H1 (cell line): ENCODE measurements around the gene MBOAT2. TPM values are rescaled to one million over a fixed set of nuclear protein-coding genes. Genes with fewer than 3 reads are reported as not detected.

ENCODE experiments used
- CTCF ChIA-PET: fragments of 300-600 bp; sonication (Branson Sonifier 250); formaldehyde crosslinking; loops from one replicate; lab custom pipeline; 2021; ENCODE audit not compliant: partially characterized antibody; lab: Charles Lee
- POLR2A ChIA-PET: fragments of 300-600 bp; sonication (Branson Sonifier 250); formaldehyde crosslinking; loops from one replicate; lab custom pipeline; 2021; ENCODE audit warnings: inconsistent platforms; ENCODE audit not compliant: partially characterized antibody; lab: Charles Lee
- DNase-seq, 2 experiments: peaks; one replicate each; pipeline versions ENCODE4 v3.0.0 to v3.0.0-alpha.2; 2010 to 2022; ENCODE audit warnings: low spot score in 2 of 2, low read depth in 1 of 2, mixed read lengths in 1 of 2
- FAIRE-seq: peaks from 2 replicates; lab custom pipeline; 2011; peaks lifted over from hg19 to GRCh38; lab: Jason Lieb, UNC
- H2AFZ ChIP-seq: 2 replicates; pipeline ENCODE4 v1.8.1; 2012; ENCODE audit warnings: low read length, inconsistent platforms
- H2AK5ac ChIP-seq: 2 replicates; pipeline ENCODE4 v1.6.1; 2013; ENCODE audit warnings: low read depth, low read length
- H2BK120ac ChIP-seq: replicated peaks from 2 replicates; pipeline ENCODE3; 2013; ENCODE audit warnings: low read depth, low read length, inconsistent platforms
- H2BK12ac ChIP-seq: 2 replicates; pipeline ENCODE4 v1.6.1; 2013; ENCODE audit warnings: low read depth, low read length
- H2BK15ac ChIP-seq: 2 replicates; pipeline ENCODE4 v1.6.1; 2013; ENCODE audit warnings: low read length
- H2BK20ac ChIP-seq: 2 replicates; pipeline ENCODE4 v1.6.1; 2013; ENCODE audit warnings: low read length
- H2BK5ac ChIP-seq: 2 replicates; pipeline ENCODE4 v1.6.1; 2013; ENCODE audit warnings: low read depth, low read length
- H3K14ac ChIP-seq: 2 replicates; pipeline ENCODE4 v1.6.1; 2013; ENCODE audit warnings: inconsistent platforms; ENCODE audit not compliant: insufficient read length
- H3K18ac ChIP-seq: 2 replicates; pipeline ENCODE4 v1.6.1; 2013; ENCODE audit warnings: low read length; ENCODE audit errors: extremely low read depth
- H3K23ac ChIP-seq: 2 replicates; pipeline ENCODE4 v1.6.1; 2013; ENCODE audit warnings: inconsistent platforms; ENCODE audit not compliant: insufficient read length
- H3K23me2 ChIP-seq: 2 replicates; pipeline ENCODE4 v1.6.1; 2013; ENCODE audit warnings: low read depth, low read length
- H3K27ac ChIP-seq: 2 replicates; pipeline ENCODE4 v1.6.1; 2011; ENCODE audit warnings: low read depth, low read length, inconsistent platforms
- H3K27me3 ChIP-seq, 4 experiments: replicated peaks in 1 of 4; 1 replicate in 1 of 4; 2 replicates in 3 of 4; pipeline versions ENCODE4 v1.6.1 to v1.8.1; 2011 to 2013; ENCODE audit warnings: low read length in 3 of 4, mild to moderate bottlenecking in 3 of 4, inconsistent platforms in 2 of 4, mixed read lengths in 2 of 4, moderate library complexity in 1 of 4; ENCODE audit not compliant: control insufficient read depth in 3 of 4, insufficient read depth in 3 of 4; ENCODE audit errors: extremely low read depth in 1 of 4
- H3K36me3 ChIP-seq, 4 experiments: 2 replicates each; pipeline versions ENCODE4 v1.6.1 to v1.8.1; 2011 to 2013; ENCODE audit warnings: mild to moderate bottlenecking in 4 of 4, low read length in 3 of 4, moderate library complexity in 2 of 4, control low read depth in 1 of 4, inconsistent platforms in 1 of 4; ENCODE audit not compliant: insufficient read depth in 4 of 4, control insufficient read depth in 2 of 4
- H3K4ac ChIP-seq: replicated peaks from 2 replicates; pipeline ENCODE3; 2013; ENCODE audit warnings: low read length, low read depth, mixed read lengths, inconsistent platforms; ENCODE audit not compliant: insufficient read length
- H3K4me1 ChIP-seq, 4 experiments: replicated peaks in 1 of 4; 1 replicate in 1 of 4; 2 replicates in 3 of 4; pipeline versions ENCODE4 v1.6.1 to v1.8.1; 2011 to 2013; ENCODE audit warnings: low read length in 3 of 4, inconsistent platforms in 2 of 4, mixed read lengths in 1 of 4; ENCODE audit not compliant: insufficient read depth in 4 of 4, control insufficient read depth in 3 of 4
- H3K4me2 ChIP-seq, 2 experiments: 2 replicates each; pipeline versions ENCODE4 v1.6.1 to v1.8.1; 2011 to 2013; ENCODE audit warnings: low read depth in 2 of 2, low read length in 2 of 2, control low read depth in 1 of 2, inconsistent platforms in 1 of 2, mild to moderate bottlenecking in 1 of 2; ENCODE audit not compliant: insufficient read depth in 1 of 2
- H3K4me3 ChIP-seq, 4 experiments: fragments of 200-600, 300-600 bp in 1 of 4; sonication (generic), shearing (Covaris generic), sonication (Bioruptor Twin) in 1 of 4; 2 replicates each; pipeline versions ENCODE4 v1.5.1 to v1.8.1; 2011 to 2016; ENCODE audit warnings: low read length in 4 of 4, low read depth in 3 of 4, control low read depth in 2 of 4, inconsistent platforms in 2 of 4, mild to moderate bottlenecking in 2 of 4, mixed read lengths in 1 of 4, moderate library complexity in 1 of 4; ENCODE audit not compliant: insufficient read depth in 2 of 4; ENCODE audit errors: extremely low read depth in 1 of 4
- H3K56ac ChIP-seq: replicated peaks from 2 replicates; pipeline ENCODE3; 2013; ENCODE audit warnings: low read depth, mild to moderate bottlenecking, mixed read lengths, low read length, inconsistent platforms; ENCODE audit not compliant: insufficient read length
- H3K79me1 ChIP-seq: 2 replicates; pipeline ENCODE4 v1.6.1; 2013; ENCODE audit warnings: low read depth, low read length, control low read depth
- H3K79me2 ChIP-seq, 2 experiments: 2 replicates each; pipeline versions ENCODE4 v1.6.1 to v1.8.1; 2012 to 2013; ENCODE audit warnings: low read length in 2 of 2, mild to moderate bottlenecking in 2 of 2, inconsistent platforms in 1 of 2; ENCODE audit not compliant: insufficient read depth in 2 of 2, control insufficient read depth in 1 of 2
- H3K9ac ChIP-seq, 4 experiments: replicated peaks in 1 of 4; 1 replicate in 1 of 4; 2 replicates in 3 of 4; pipeline versions ENCODE4 v1.6.1 to v1.8.1; 2011 to 2013; ENCODE audit warnings: low read depth in 3 of 4, low read length in 3 of 4, control low read depth in 2 of 4, mild to moderate bottlenecking in 2 of 4, moderate library complexity in 2 of 4, inconsistent platforms in 1 of 4; ENCODE audit errors: extremely low read depth in 1 of 4
- H3K9me3 ChIP-seq, 2 experiments: 2 replicates each; pipeline versions ENCODE4 v1.6.1 to v1.8.1; 2012 to 2013; ENCODE audit warnings: mild to moderate bottlenecking in 2 of 2, moderate library complexity in 2 of 2, control low read depth in 1 of 2, inconsistent platforms in 1 of 2, low read depth in 1 of 2, low read length in 1 of 2, mixed read lengths in 1 of 2; ENCODE audit not compliant: insufficient read depth in 2 of 2
- H4K20me1 ChIP-seq, 2 experiments: replicated peaks in 1 of 2; 2 replicates each; pipeline versions ENCODE3 to v1.8.1; 2011 to 2013; ENCODE audit warnings: inconsistent platforms in 2 of 2, low read length in 2 of 2, mild to moderate bottlenecking in 1 of 2; ENCODE audit not compliant: insufficient read depth in 2 of 2, control insufficient read depth in 1 of 2
- H4K5ac ChIP-seq: 2 replicates; pipeline ENCODE4 v1.6.1; 2013; ENCODE audit warnings: low read length, low read depth, mixed read lengths, inconsistent platforms; ENCODE audit not compliant: insufficient read length
- H4K8ac ChIP-seq: 2 replicates; pipeline ENCODE4 v1.8.0; 2013; ENCODE audit warnings: mild to moderate bottlenecking, moderate library complexity, low read length, inconsistent platforms; ENCODE audit not compliant: insufficient read depth; ENCODE audit errors: extremely low read depth
- H4K91ac ChIP-seq: replicated peaks from 2 replicates; pipeline ENCODE3; 2013; ENCODE audit warnings: low read length, mixed read lengths, inconsistent platforms; ENCODE audit not compliant: insufficient read length
- BCL11A ChIP-seq, 2 experiments: IDR thresholded peaks; one replicate each; pipeline ENCODE4 v1.6.1; 2011; ENCODE audit warnings: low read depth in 2 of 2, low read length in 2 of 2, mild to moderate bottlenecking in 2 of 2
- CEBPB ChIP-seq: IDR thresholded peaks from 2 replicates; pipeline ENCODE4 v1.6.1; 2012; ENCODE audit warnings: low read depth, low read length
- MAFK ChIP-seq: IDR thresholded peaks from 2 replicates; pipeline ENCODE4 v1.6.1; 2012; ENCODE audit warnings: low read depth, mild to moderate bottlenecking, improper control_type of control experiment, low read length
- RAD21 ChIP-seq, 2 experiments: IDR thresholded peaks in 1 of 2; conservative IDR thresholded peaks in 1 of 2; 2 replicates each; pipeline ENCODE4 v1.6.1; 2011; ENCODE audit warnings: low read depth in 2 of 2, low read length in 2 of 2, improper control_type of control experiment in 1 of 2, inconsistent platforms in 1 of 2, mild to moderate bottlenecking in 1 of 2, moderate library complexity in 1 of 2
- TAF7 ChIP-seq: optimal IDR thresholded peaks from 2 replicates; pipeline ENCODE3; 2011; ENCODE audit warnings: low read depth, mild to moderate bottlenecking, inconsistent platforms, low read length, moderate library complexity, borderline replicate concordance
- TBP ChIP-seq: IDR thresholded peaks from 2 replicates; pipeline ENCODE4 v1.6.1; 2011; ENCODE audit warnings: low read depth, low read length, improper control_type of control experiment
- USF2 ChIP-seq: IDR thresholded peaks from 2 replicates; pipeline ENCODE4 v1.6.1; 2011; ENCODE audit warnings: low read length, improper control_type of control experiment
- WGBS, 2 experiments: shearing (Covaris generic) in 1 of 2; methylation state at CpG; one replicate each; pipeline versions ENCODE4 v1.1.6 to v1.1.7; 2013 to 2015; ENCODE audit warnings: low lambda C conversion rate in 2 of 2, mixed read lengths in 2 of 2, inconsistent platforms in 1 of 2, low coverage in 1 of 2, missing lambda C conversion rate in 1 of 2; ENCODE audit not compliant: insufficient replicate concordance in 2 of 2, insufficient coverage in 1 of 2, insufficient read length in 1 of 2; ENCODE audit errors: extremely low coverage in 1 of 2, missing lambda C conversion rate in 1 of 2; 5-methylcytosine and 5-hydroxymethylcytosine counted together
- polyA plus RNA-seq, 7 experiments: library from polyadenylated mRNA; depleted of rRNA in 3 of 7; stranded (reverse) in 5 of 7; unstranded in 2 of 7; fragments of >200 nt in 5 of 7; fragments of 200-250 nt in 2 of 7; gene quantifications; 1 replicate in 5 of 7; 2 replicates in 1 of 7; 4 replicates in 1 of 7; pipeline versions ENCODE4 v1.2.1 to v1.2.3, GENCODE V29; 2011 to 2013; ENCODE audit warnings: missing spikeins in 2 of 7, mixed read lengths in 2 of 7
- total RNA-seq: library from RNA; stranded (reverse); fragmentation: NEBNext Ultra II Directional; extraction: Animal tissue kit (Norgen Biotek cat#: 25700); gene quantifications from 2 replicates; pipeline ENCODE4 v1.2.1, GENCODE V29; 2021

Gene MBOAT2
- total and polyA plus RNA-seq, 2 of the 8 experiments (the other 6 are each of a cell fraction or from before 2014, with no cell fraction given), result 11.2 to 23.4 TPM

DNA sequence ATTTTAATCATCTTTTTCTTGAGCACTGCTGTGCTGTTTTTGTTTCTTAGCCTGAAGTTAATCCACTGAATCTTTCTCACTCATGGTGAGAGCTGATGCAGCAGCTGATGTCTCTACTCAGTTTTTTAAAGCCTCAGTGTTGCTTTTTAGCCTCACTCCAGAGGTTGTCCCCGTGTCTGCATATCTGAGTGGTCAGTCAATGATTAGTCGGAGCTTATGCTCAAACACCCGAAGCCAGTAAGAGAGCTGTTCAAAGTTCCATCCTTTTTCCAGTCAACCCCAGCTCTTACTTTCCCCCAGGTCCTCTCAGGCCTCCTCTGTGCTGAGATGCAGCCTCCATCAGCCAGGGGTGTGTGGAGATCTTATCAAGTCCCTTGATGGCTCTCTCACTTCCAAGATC lies 81.1 kb downstream of the MBOAT2 start:
- Histone ChIP-seq H3K4me2 (no peak overlapping the region), H3K79me2 (no peaks in the 10 kb centered on the region), H4K91ac (no peak overlapping the region), H2BK20ac (no peak overlapping the region), H3K9ac (no peak overlapping the region), H3K4me1 (no peaks in the 10 kb centered on the region; a peak in 1 of 7 replicates), H2AFZ (no peak overlapping the region), H2BK120ac (no peak overlapping the region), H4K5ac (no peak overlapping the region), H2AK5ac (no peak overlapping the region), H3K4me3 (no peak overlapping the region), H3K4ac (no peak overlapping the region), H3K9me3 (no peaks in the 10 kb centered on the region), H3K18ac (no peak overlapping the region), H4K8ac (no peak overlapping the region), H3K27me3 (no peaks in the 10 kb centered on the region), H4K20me1 (no peaks in the 10 kb centered on the region), H3K36me3 (no peaks in the 10 kb centered on the region), H3K27ac (no peak overlapping the region), H3K79me1 (no peaks in the 10 kb centered on the region; the same call in 1 of the 2 replicates), H2BK15ac (no peak overlapping the region), H3K23ac (no peak overlapping the region), H3K56ac (no peak overlapping the region), H3K14ac (no peak overlapping the region), H3K23me2 (no peaks in the 10 kb centered on the region), H2BK12ac (no peak overlapping the region), H2BK5ac (no peak overlapping the region)
- DNase-seq, result no peak
- FAIRE-seq, result no peak
- WGBS, 2 experiments, result 81% methylated on average over 3 of the region's 3 CpGs; no CpG with 5 or more reads in 1 of the 2 experiments
- CTCF ChIA-PET, result interaction anchor here (0.7 to 1.8 kb wide), 2 partner anchors 40 to 64 kb away, joined by 3 to 6 read pairs; no protein-coding TSS in a partner anchor
- TF ChIP-seq TAF7 (no peak), CEBPB (no peak), TBP (no peak), BCL11A (IDR thresholded peaks at IDR 0.05; ENCODE audit: low read depth in 2 of 2, low read length in 2 of 2) (no peak), RAD21 (IDR thresholded peaks at IDR 0.05 in 1 of 2, conservative IDR thresholded peaks at IDR 0.05 in 1 of 2; ENCODE audit: low read depth in 2 of 2, low read length in 2 of 2) (no peak), MAFK (no peak), USF2 (no peak)
- POLR2A ChIA-PET, result no interaction called here
